OCI-LY3 (cell line): ENCODE measurements around the gene MDK.
A peak's percentile ranks its signal among the peaks of the same experiment; 100 is the strongest.

ENCODE experiments used
- H2AFZ ChIP-seq: fragments of 200-600, 300-600 bp; shearing (Covaris generic); 2 replicates; pipeline ENCODE4 v1.6.0; 2014; ENCODE audit warnings: antibody characterized with exemption, low read depth, low read length
- H3K27ac ChIP-seq: fragments of 200-600, 300-600 bp; sonication (generic); 2 replicates; pipeline ENCODE4 v1.5.1; 2014; ENCODE audit warnings: mild to moderate bottlenecking, low read length, moderate library complexity, mixed read lengths
- H3K27me3 ChIP-seq: fragments of 200-600, 300-600 bp; sonication (generic); 2 replicates; pipeline ENCODE4 v1.6.1; 2014; ENCODE audit warnings: low read depth, low read length, mixed read lengths
- H3K36me3 ChIP-seq: fragments of 200-600, 300-600 bp; sonication (generic); replicated peaks from 2 replicates; pipeline ENCODE3; 2014; ENCODE audit warnings: low read depth, low read length, mixed read lengths
- H3K4me1 ChIP-seq: fragments of 300-600, 200-600 bp; sonication (generic); 2 replicates; pipeline ENCODE4 v1.6.1; 2014; ENCODE audit warnings: low read length, mixed read lengths
- H3K4me2 ChIP-seq: fragments of 200-600, 300-600 bp; sonication (generic); 2 replicates; pipeline ENCODE4 v1.6.1; 2014; ENCODE audit warnings: low read length, mixed read lengths
- H3K4me3 ChIP-seq: fragments of 300-600, 200-600 bp; sonication (generic); 2 replicates; pipeline ENCODE4 v1.5.1; 2014; ENCODE audit warnings: antibody characterized with exemption, mild to moderate bottlenecking, low read length, moderate library complexity
- H3K79me2 ChIP-seq: fragments of 300-600, 200-600 bp; shearing (Covaris generic); 2 replicates; pipeline ENCODE4 v1.6.1; 2014; ENCODE audit warnings: mild to moderate bottlenecking, low read length, mixed read lengths
- H3K9ac ChIP-seq: fragments of 300-600, 200-600 bp; shearing (Covaris generic); 2 replicates; pipeline ENCODE4 v1.6.0; 2014; ENCODE audit warnings: mild to moderate bottlenecking, low read length, moderate library complexity
- H3K9me3 ChIP-seq: fragments of 200-600, 300-600 bp; shearing (Covaris generic); 2 replicates; pipeline ENCODE4 v1.6.1; 2014; ENCODE audit warnings: low read length, mixed read lengths; ENCODE audit not compliant: insufficient read depth
- H4K20me1 ChIP-seq: fragments of 200-600, 300-600 bp; sonication (generic); 2 replicates; pipeline ENCODE4 v1.6.1; 2016; ENCODE audit warnings: low read length, mixed read lengths; ENCODE audit not compliant: insufficient read depth
- CTCF ChIP-seq: fragments of 200-600, 300-600 bp; sonication (generic); IDR thresholded peaks from 2 replicates; pipeline ENCODE4 v1.5.1; 2014; ENCODE audit warnings: antibody characterized with exemption, low read length, low read depth
- EZH2phosphoT487 ChIP-seq: fragments of 200-600 bp; shearing (Covaris generic); IDR thresholded peaks from 2 replicates; pipeline ENCODE4 v1.6.1; 2018; ENCODE audit warnings: antibody characterized with exemption, mixed run types, low read depth

MDK gene

DNA sequence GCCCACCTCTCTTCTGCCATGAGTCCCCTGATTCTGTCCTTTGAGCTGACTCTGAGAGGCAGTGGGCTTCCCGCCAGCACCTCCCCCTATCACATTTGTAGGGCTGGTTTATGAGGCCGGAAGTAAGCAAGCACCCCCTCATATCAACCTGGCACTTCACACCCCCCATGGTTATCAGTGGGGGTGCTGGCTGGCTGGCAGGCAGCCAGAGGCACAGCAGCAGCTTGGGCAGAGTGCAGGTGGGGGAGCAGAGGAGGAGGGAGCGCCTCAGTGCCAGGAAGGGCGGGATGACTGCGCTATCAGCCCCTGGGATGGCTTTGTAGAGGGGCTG lies 33.0 kb downstream of the MDK start:
- Histone ChIP-seq H3K9ac (no peak overlapping the region), H4K20me1 (peaks cover 5% of the 10 kb centered on the region; the same call in 1 of the 2 replicates), H3K4me2 (no peak overlapping the region), H2AFZ (no peak overlapping the region), H3K36me3 (peaks cover 16% of the 10 kb centered on the region), H3K27ac (no peak overlapping the region), H3K79me2 (no peaks in the 10 kb centered on the region), H3K4me3 (no peak overlapping the region), H3K4me1 (peaks cover 14% of the 10 kb centered on the region), H3K27me3 (no peaks in the 10 kb centered on the region), H3K9me3 (no peaks in the 10 kb centered on the region)
- no peak for TF ChIP-seq CTCF
- no peak for TF ChIP-seq EZH2phosphoT487

DNA sequence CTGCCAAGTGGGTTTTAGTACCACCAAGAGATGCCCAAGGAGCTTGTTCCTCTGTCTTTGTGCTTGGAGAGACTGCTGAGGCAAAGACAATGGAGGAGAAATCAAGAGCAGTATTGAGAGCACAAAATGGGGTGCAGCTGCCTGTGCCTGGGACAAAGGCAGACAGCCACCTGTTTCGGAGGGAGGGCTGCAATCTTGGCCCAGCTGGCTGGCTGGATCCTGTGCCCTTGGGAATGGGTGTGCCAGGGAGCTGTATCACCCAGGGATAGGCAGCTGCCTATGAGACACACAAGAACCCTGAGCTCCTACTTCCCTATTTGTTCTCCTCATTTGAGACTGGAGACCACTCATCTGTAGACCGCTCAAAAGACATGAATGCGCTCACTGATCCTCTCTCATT lies 33.4 kb downstream of the MDK start:
- H3K9me3 ChIP-seq = no peaks in the 10 kb centered on the region
- H3K36me3 ChIP-seq = peaks cover 16% of the 10 kb centered on the region
- H4K20me1 ChIP-seq = peaks cover 5% of the 10 kb centered on the region; the same call in 1 of the 2 replicates
- no peak overlapping the region for H3K9ac ChIP-seq
- H3K4me1 ChIP-seq = peaks cover 14% of the 10 kb centered on the region
- H3K27ac ChIP-seq = no peak overlapping the region
- no peak for TF ChIP-seq CTCF
- H3K27me3 ChIP-seq = no peaks in the 10 kb centered on the region
- peak overlapping the region; percentile 25; the same call in 1 of the 2 replicates for H3K4me2 ChIP-seq
- H2AFZ ChIP-seq = no peak overlapping the region
- H3K79me2 ChIP-seq = no peaks in the 10 kb centered on the region
- H3K4me3 ChIP-seq = no peak overlapping the region

DNA sequence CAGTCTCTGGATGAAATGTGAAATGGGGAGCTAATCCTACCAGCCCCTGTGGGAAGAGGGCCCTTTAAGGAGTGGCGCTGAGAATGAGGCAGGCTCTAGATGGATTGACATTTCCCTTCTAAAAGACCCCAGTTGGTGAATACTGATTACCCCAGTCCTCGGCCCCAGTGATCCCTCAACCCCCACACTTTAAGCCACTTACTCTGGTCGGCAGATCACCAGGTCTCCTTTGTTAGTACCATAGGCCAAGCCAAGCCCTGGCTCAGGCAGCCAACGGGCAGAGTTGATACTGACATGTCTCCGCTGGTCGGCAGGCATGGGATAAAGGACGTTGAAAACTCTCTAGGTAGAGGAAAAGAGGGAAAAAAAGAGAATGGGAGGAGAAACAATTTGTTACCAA lies 36.2 kb downstream of the MDK start:
- no peak overlapping the region for H3K9ac ChIP-seq
- H2AFZ ChIP-seq = no peak overlapping the region
- peaks cover 14% of the 10 kb centered on the region for H3K4me1 ChIP-seq
- no peaks in the 10 kb centered on the region for H3K27me3 ChIP-seq
- no peak overlapping the region for H3K27ac ChIP-seq
- H3K4me3 ChIP-seq = no peak overlapping the region
- peaks cover 16% of the 10 kb centered on the region for H3K36me3 ChIP-seq
- peaks cover 5% of the 10 kb centered on the region; the same call in 1 of the 2 replicates for H4K20me1 ChIP-seq
- H3K4me2 ChIP-seq = no peak overlapping the region
- TF ChIP-seq EZH2phosphoT487 (no peak), CTCF (no peak)
- no peaks in the 10 kb centered on the region for H3K9me3 ChIP-seq
- H3K79me2 ChIP-seq = no peaks in the 10 kb centered on the region

- no peaks in the 10 kb centered on the region for H3K79me2 ChIP-seq
- no peak overlapping the region for H3K4me2 ChIP-seq
- H3K27ac ChIP-seq = no peak overlapping the region
- H3K4me3 ChIP-seq = no peak overlapping the region
- H3K27me3 ChIP-seq = no peaks in the 10 kb centered on the region
- TF ChIP-seq CTCF (no peak), EZH2phosphoT487 (no peak)
- no peaks in the 10 kb centered on the region for H3K9me3 ChIP-seq
- peaks cover 5% of the 10 kb centered on the region; the same call in 1 of the 2 replicates for H4K20me1 ChIP-seq
- no peak overlapping the region for H3K9ac ChIP-seq
- H2AFZ ChIP-seq = no peak overlapping the region
- peaks cover 16% of the 10 kb centered on the region for H3K36me3 ChIP-seq
- peaks cover 14% of the 10 kb centered on the region for H3K4me1 ChIP-seq
Observed at GRCh38 chr11:46418751-46419150, 37.3 kb downstream of the MDK start.
